Endothelial cell of hepatic sinusoid (primary cell): Measurements from ENCODE around the gene AK2.
"Not testable (repeated sequence)": the region's sequence is repeated elsewhere in the genome, so short reads cannot be mapped to it uniquely, and the experiment has no call there.

Experiments
- in situ Hi-C: cut with HindIII; loops from 2 replicates; pipeline ENCODE4 v1.10.0; 2017; ENCODE audit warnings: low sequenced_read_pairs

AK2 gene

GRCh38 chr1:33002006-33002405 lies 34.7 kb downstream of the AK2 start:
- in situ Hi-C loops: loop anchor here (5.0 kb wide), 1 partner anchor 60 kb away; no protein-coding TSS in a partner anchor

- in situ Hi-C loops: loop anchor here (5.0 kb wide), 1 partner anchor 59 kb away; no protein-coding TSS in a partner anchor
Measured at GRCh38 chr1:33001282-33001681, 35.4 kb downstream of the AK2 start.

- in situ Hi-C loops: loop anchor here (5.0 kb wide), 1 partner anchor 58 kb away; no protein-coding TSS in a partner anchor
Measured at GRCh38 chr1:33000427-33001026, 36.2 kb downstream of the AK2 start.

- in situ Hi-C loops: no loop called here
Measured at GRCh38 chr1:32998997-32999396, 37.7 kb downstream of the AK2 start.

GRCh38 chr1:32998064-32998463 lies 38.6 kb downstream of the AK2 start:
- in situ Hi-C loops: no loop called here

- in situ Hi-C loops: no loop called here
Measured at GRCh38 chr1:32997381-32997891, 39.2 kb downstream of the AK2 start.

GRCh38 chr1:32993324-32993636 lies 43.4 kb downstream of the AK2 start:
- in situ Hi-C loops: not testable (repeated sequence)

GRCh38 chr1:32992489-32993323 lies 44.0 kb downstream of the AK2 start:
- in situ Hi-C loops: no loop called here

- in situ Hi-C loops: no loop called here
Measured at GRCh38 chr1:32991819-32992488, 44.7 kb downstream of the AK2 start.

- in situ Hi-C loops: no loop called here
Measured at GRCh38 chr1:32991386-32991785, 45.3 kb downstream of the AK2 start.

- in situ Hi-C loops: no loop called here
Measured at GRCh38 chr1:32990887-32991286, 45.8 kb downstream of the AK2 start.

GRCh38 chr1:32989160-32990050 lies 47.3 kb downstream of the AK2 start:
- in situ Hi-C loops: no loop called here

GRCh38 chr1:32988665-32989064 lies 48.0 kb downstream of the AK2 start:
- in situ Hi-C loops: no loop called here

GRCh38 chr1:32985226-32985625 lies 51.5 kb downstream of the AK2 start:
- in situ Hi-C loops: no loop called here

GRCh38 chr1:32984455-32985171 lies 52.1 kb downstream of the AK2 start:
- in situ Hi-C loops: no loop called here

- in situ Hi-C loops: no loop called here
Measured at GRCh38 chr1:32984090-32984454, 52.6 kb downstream of the AK2 start.

- in situ Hi-C loops: no loop called here
Measured at GRCh38 chr1:32983020-32983419, 53.7 kb downstream of the AK2 start.

- in situ Hi-C loops: no loop called here
Measured at GRCh38 chr1:32981003-32981901, 55.4 kb downstream of the AK2 start.

- in situ Hi-C loops: no loop called here
Measured at GRCh38 chr1:32980080-32980479, 56.6 kb downstream of the AK2 start.
